Ascending aorta (tissue), 2 donors: Measurements from ENCODE around the gene ERICH6B. TPM values are rescaled to one million over a fixed set of nuclear protein-coding genes. Genes with fewer than 3 reads are reported as not detected.

Experiments used
- DNase-seq, 2 donors: peaks; one replicate each; pipeline ENCODE4 v3.0.0-alpha.2; 2019; ENCODE audit warnings: low spot score in 2 of 2
- H3K27ac ChIP-seq, 2 donors: fragments of 200-600 bp; sonication (generic); one replicate each; pipeline ENCODE4 v1.5.1; 2016 to 2017; ENCODE audit warnings: mild to moderate bottlenecking in 1 of 2
- H3K27me3 ChIP-seq: fragments of 200-600 bp; sonication (generic); one replicate; pipeline ENCODE4 v1.5.1; 2017
- H3K36me3 ChIP-seq, 2 donors: fragments of 200-600 bp; sonication (generic); one replicate each; pipeline ENCODE4 v1.5.1; 2016
- H3K4me1 ChIP-seq, 2 donors: fragments of 200-600 bp; sonication (generic); one replicate each; pipeline ENCODE4 v1.5.1; 2016 to 2017; ENCODE audit warnings: mild to moderate bottlenecking in 1 of 2
- H3K4me3 ChIP-seq, 2 donors: fragments of 200-600 bp; sonication (generic); one replicate each; pipeline ENCODE4 v1.5.1; 2016 to 2017; ENCODE audit warnings: mild to moderate bottlenecking in 1 of 2
- H3K9me3 ChIP-seq, 2 donors: fragments of 200-600 bp; sonication (generic); one replicate each; pipeline ENCODE4 v1.5.1; 2016
- intact Hi-C: fragments of 100-400 bp; cut with DNase I; formaldehyde crosslinking; loops from one replicate; pipeline ENCODE4 v1.15.1; 2023
- total RNA-seq: library from RNA; depleted of rRNA; stranded (reverse); fragments of >200 nt; gene quantifications from one replicate; pipeline ENCODE4 v1.1.0, GENCODE V29; 2016
- TF ChIP-seq, protein P1 (sequence below), 3 experiments: fragments of 200-600 bp in 2 of 3; fragments of 450-650 bp in 1 of 3; sonication (generic) in 2 of 3; IDR thresholded peaks; one replicate each; pipeline ENCODE4 v1.5.1; 2016 to 2019; ENCODE audit warnings: antibody characterized with exemption in 3 of 3, mild to moderate bottlenecking in 1 of 3, moderate library complexity in 1 of 3

Gene ERICH6B
- total RNA-seq, 1 donor from 2014 or later: not detected

DNA sequence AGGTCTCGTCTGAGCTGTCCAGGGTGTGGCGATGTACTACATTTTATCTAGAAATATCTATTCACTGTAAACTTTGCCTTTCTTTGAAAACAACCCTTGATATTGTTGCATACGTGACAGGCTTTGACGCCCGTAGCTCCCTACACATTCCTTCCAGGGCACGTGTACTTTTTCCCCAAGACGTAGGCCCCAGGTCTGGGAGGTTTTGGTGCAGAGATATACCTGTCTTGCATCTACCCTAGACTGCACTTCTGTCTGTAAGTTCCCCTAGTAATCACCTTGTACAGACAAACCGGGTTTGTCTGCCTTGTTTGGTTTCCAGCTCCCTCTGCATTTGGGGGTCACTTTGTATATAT is 69.2 kb downstream of the ERICH6B start:
- no peaks in the 10 kb centered on the region for H3K36me3 ChIP-seq
- no peak for DNase-seq
- TF ChIP-seq, protein P1, sequence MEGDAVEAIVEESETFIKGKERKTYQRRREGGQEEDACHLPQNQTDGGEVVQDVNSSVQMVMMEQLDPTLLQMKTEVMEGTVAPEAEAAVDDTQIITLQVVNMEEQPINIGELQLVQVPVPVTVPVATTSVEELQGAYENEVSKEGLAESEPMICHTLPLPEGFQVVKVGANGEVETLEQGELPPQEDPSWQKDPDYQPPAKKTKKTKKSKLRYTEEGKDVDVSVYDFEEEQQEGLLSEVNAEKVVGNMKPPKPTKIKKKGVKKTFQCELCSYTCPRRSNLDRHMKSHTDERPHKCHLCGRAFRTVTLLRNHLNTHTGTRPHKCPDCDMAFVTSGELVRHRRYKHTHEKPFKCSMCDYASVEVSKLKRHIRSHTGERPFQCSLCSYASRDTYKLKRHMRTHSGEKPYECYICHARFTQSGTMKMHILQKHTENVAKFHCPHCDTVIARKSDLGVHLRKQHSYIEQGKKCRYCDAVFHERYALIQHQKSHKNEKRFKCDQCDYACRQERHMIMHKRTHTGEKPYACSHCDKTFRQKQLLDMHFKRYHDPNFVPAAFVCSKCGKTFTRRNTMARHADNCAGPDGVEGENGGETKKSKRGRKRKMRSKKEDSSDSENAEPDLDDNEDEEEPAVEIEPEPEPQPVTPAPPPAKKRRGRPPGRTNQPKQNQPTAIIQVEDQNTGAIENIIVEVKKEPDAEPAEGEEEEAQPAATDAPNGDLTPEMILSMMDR (IDR thresholded peaks at IDR 0.05): no peak
- intact Hi-C loops: no loop called here
- no peaks in the 10 kb centered on the region for H3K9me3 ChIP-seq
- no peaks in the 10 kb centered on the region for H3K4me1 ChIP-seq
- H3K27me3 ChIP-seq: no peaks in the 10 kb centered on the region
- H3K4me3 ChIP-seq: no peak overlapping the region
- no peak overlapping the region for H3K27ac ChIP-seq

DNA sequence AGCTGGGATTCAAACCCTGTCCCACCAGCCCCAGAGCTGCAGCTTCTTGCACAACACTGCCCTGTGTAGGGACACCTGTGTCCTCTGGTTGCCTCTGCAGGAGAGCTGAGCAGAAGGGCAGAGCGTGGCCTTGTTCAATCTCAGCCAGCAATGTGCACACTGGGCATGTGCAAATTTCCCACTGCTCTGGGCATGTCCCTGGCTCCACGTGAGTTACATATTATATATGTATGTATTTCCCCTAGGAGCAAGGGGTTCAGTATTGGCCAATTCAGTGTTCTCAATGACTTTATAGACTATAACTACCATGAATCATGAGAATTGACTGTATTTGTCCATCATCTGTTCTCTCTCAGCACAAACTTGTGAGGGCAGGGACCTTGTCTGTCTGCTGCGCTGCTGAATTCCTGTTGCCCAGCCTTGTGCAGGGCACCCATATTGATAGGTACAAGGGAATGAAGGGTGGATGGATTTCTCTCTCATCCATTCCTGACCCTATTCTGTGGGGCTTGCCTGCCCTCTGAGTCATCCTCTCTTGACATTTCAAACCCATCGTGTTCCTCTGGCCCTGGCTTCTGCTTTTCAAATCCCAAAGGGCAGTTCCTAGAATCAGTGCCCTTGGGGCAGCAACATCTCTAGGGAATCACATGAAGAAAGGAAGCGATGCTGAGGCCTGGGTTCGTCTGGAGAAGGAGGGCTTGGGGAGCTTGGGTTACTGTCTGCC is 69.7 kb downstream of the ERICH6B start:
- TF ChIP-seq, protein P1 (IDR thresholded peaks at IDR 0.05): no peak
- intact Hi-C loops: no loop called here

DNA sequence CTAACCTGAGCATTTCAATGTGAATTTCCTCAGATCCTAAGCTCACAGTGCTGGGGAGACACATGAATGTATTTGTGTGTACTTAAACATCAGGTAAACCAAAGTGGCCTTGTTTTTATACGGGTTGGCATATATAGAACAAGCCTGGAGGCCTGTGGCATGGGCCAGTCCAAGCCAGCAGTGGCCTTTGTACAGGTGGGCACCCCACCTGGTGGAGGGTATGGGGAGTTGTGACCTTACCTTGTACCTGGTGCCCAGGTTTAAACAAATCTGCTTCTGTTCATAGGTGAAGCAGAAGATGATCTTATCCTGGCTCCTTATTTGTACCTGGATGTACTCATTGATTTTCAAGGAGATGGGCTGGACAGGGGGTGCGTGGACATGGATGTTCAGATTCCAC is 71.0 kb downstream of the ERICH6B start:
- Histone ChIP-seq H3K36me3 (no peaks in the 10 kb centered on the region), H3K9me3 (no peaks in the 10 kb centered on the region), H3K27ac (no peak overlapping the region), H3K27me3 (no peaks in the 10 kb centered on the region), H3K4me3 (no peak overlapping the region), H3K4me1 (no peaks in the 10 kb centered on the region)
- no peak for DNase-seq
- intact Hi-C loops: no loop called here
- TF ChIP-seq, protein P1 (IDR thresholded peaks at IDR 0.05): no peak

More for the DNA sequence above, 69.7 kb downstream of the ERICH6B start:
- H3K9me3 ChIP-seq: no peaks in the 10 kb centered on the region
- H3K27me3 ChIP-seq: no peaks in the 10 kb centered on the region
- H3K4me1 ChIP-seq: no peaks in the 10 kb centered on the region
- no peak overlapping the region for H3K4me3 ChIP-seq
- H3K27ac ChIP-seq: no peak overlapping the region
- no peak for DNase-seq
- no peaks in the 10 kb centered on the region for H3K36me3 ChIP-seq

DNA sequence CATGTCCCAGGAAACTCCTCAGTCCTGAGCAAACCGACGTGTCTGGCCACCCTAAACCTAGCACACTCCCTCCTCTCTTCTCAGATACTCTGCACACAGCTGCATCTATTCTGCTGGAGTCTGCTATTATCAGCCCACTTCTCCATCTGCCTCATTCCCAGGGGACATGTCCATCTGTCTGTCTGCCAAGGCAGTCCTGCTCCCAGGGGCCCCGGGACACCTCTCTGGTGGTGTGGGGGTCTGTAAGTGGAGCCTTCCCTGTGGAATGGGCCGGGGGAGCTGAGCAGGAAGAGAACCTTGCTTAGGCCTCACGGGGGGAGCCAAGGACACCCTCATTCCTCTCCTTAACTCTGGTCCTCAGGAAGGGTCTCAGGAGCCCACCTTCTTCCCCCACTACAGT is 72.7 kb downstream of the ERICH6B start:
- no peak for DNase-seq
- no peak overlapping the region for H3K27ac ChIP-seq
- no peaks in the 10 kb centered on the region for H3K4me1 ChIP-seq
- no peaks in the 10 kb centered on the region for H3K9me3 ChIP-seq
- intact Hi-C loops: no loop called here
- TF ChIP-seq, protein P1 (IDR thresholded peaks at IDR 0.05): no peak
- no peaks in the 10 kb centered on the region for H3K36me3 ChIP-seq
- no peak overlapping the region for H3K4me3 ChIP-seq
- no peaks in the 10 kb centered on the region for H3K27me3 ChIP-seq

DNA sequence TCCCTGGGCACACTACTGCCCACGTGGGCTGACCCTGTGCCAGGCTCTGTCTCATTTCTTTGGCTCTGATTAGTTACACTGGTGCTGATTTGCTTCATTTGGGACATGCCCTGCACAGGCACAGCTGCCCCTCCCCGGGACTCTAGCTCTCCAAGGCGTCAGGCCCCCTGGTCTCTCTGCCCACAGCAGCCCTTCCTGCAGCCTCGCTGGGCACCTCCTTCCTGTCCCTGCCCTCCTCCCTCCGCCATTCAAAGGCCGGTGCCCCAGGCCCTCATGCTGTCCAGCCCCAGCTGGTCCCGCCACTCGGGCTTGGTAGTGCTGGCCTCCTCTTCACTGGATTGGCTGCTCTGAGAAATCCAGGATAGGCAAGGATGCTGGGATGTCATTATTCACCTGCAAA is 73.1 kb downstream of the ERICH6B start:
- Histone ChIP-seq H3K9me3 (no peaks in the 10 kb centered on the region), H3K36me3 (no peaks in the 10 kb centered on the region), H3K4me3 (no peak overlapping the region), H3K27me3 (no peaks in the 10 kb centered on the region), H3K4me1 (no peaks in the 10 kb centered on the region), H3K27ac (no peak overlapping the region)
- TF ChIP-seq, protein P1 (IDR thresholded peaks at IDR 0.05): no peak
- intact Hi-C loops: no loop called here
- DNase-seq: no peak

DNA sequence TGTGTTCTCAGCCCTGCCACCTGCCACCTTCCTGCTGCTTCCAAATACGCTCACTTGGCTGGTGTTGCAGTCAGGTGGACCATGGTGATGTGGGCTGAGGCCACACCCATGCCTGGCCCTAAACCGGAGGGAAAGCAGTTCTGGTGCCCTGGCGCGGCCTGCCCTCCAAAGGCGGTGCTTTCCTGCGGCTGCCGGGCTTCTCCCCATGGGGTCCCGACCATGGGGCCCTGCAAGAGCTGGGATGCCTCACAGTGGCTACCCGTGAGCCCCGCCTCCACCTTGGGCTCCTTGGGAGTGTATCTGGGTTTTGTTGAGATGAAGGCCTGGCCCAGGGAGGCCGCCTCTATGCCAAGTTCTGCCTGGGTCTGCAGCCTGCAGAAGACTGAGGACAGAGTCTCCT is 73.7 kb downstream of the ERICH6B start:
- H3K27ac ChIP-seq: no peak overlapping the region
- H3K4me1 ChIP-seq: no peaks in the 10 kb centered on the region
- H3K9me3 ChIP-seq: no peaks in the 10 kb centered on the region
- intact Hi-C loops: no loop called here
- no peak for DNase-seq
- no peak overlapping the region for H3K4me3 ChIP-seq
- H3K27me3 ChIP-seq: no peaks in the 10 kb centered on the region
- TF ChIP-seq, protein P1 (IDR thresholded peaks at IDR 0.05): no peak
- no peaks in the 10 kb centered on the region for H3K36me3 ChIP-seq
